Panc1 (cell line): ENCODE results near the gene SLAIN2. TPM values are rescaled to one million over a fixed set of nuclear protein-coding genes. Genes with fewer than 3 reads are reported as not detected.

Experiments
- ATAC-seq: fragments of 200-7000 bp; cut with Tn5 transposase; 2 replicates; pipeline ENCODE4 v1.9.1; 2020; ENCODE audit warnings: mild to moderate bottlenecking, moderate library complexity
- BruUV-seq: library from RNA; stranded (reverse); fragments of 400-500 nt; replicated peaks from 2 replicates; lab custom pipeline; 2021; lab: Mats Ljungman, UMichigan
- CTCF ChIA-PET: fragments of 300-600 bp; sonication (Branson Sonifier 250); formaldehyde crosslinking; loops from one replicate; lab custom pipeline; 2022; ENCODE audit warnings: antibody characterized with exemption; lab: Charles Lee
- POLR2A ChIA-PET: fragments of 300-600 bp; sonication (Branson Sonifier 250); formaldehyde crosslinking; loops from one replicate; lab custom pipeline; 2022; ENCODE audit warnings: antibody characterized with exemption; lab: Charles Lee
- DNase-seq: peaks from one replicate; pipeline ENCODE4 v3.0.0-alpha.2; 2010; ENCODE audit warnings: low read depth, low spot score
- H3K27ac ChIP-seq: 2 replicates; pipeline ENCODE4 v1.5.1; 2011; ENCODE audit warnings: mild to moderate bottlenecking, low read length, inconsistent platforms
- H3K27me3 ChIP-seq: fragments of 200-500 bp; sonication (Bioruptor generic); 2 replicates; pipeline ENCODE4 v1.6.0; 2014; ENCODE audit warnings: low read length, inconsistent platforms; ENCODE audit not compliant: control insufficient read depth, insufficient read depth
- H3K36me3 ChIP-seq: fragments of 200-500 bp; sonication (Bioruptor generic); 2 replicates; pipeline ENCODE4 v1.5.1; 2014; ENCODE audit warnings: inconsistent platforms, mild to moderate bottlenecking, low read length, moderate library complexity; ENCODE audit not compliant: control insufficient read depth, insufficient read depth
- H3K4me1 ChIP-seq: 2 replicates; pipeline ENCODE4 v1.5.1; 2011; ENCODE audit warnings: inconsistent platforms, mild to moderate bottlenecking, low read length, moderate library complexity; ENCODE audit not compliant: control insufficient read depth, insufficient read depth
- H3K4me3 ChIP-seq, 2 experiments: 2 replicates each; pipeline ENCODE4 v1.5.1; 2011 to 2012; ENCODE audit warnings: low read depth in 2 of 2, low read length in 2 of 2, mild to moderate bottlenecking in 2 of 2, inconsistent platforms in 1 of 2, moderate library complexity in 1 of 2
- H3K9me3 ChIP-seq: fragments of 200-500 bp; sonication (Bioruptor generic); 2 replicates; pipeline ENCODE4 v1.5.1; 2014; ENCODE audit warnings: low read depth, mild to moderate bottlenecking, inconsistent platforms, low read length, moderate library complexity; ENCODE audit not compliant: control insufficient read depth, insufficient read depth
- POLR2AphosphoS5 ChIP-seq: IDR thresholded peaks from 2 replicates; pipeline ENCODE4 v1.6.1; 2012; ENCODE audit warnings: mild to moderate bottlenecking, low read depth, low read length, moderate library complexity
- SIN3A ChIP-seq: IDR thresholded peaks from 2 replicates; pipeline ENCODE4 v1.6.1; 2012; ENCODE audit warnings: low read depth, mild to moderate bottlenecking, low read length, moderate library complexity, borderline replicate concordance; ENCODE audit not compliant: insufficient read depth
- TCF7L2 ChIP-seq: IDR thresholded peaks from 2 replicates; pipeline ENCODE4 v1.6.1; 2011; ENCODE audit warnings: mild to moderate bottlenecking, low read depth, low read length, inconsistent platforms
- in situ Hi-C: cut with HindIII; loops from 2 replicates; pipeline ENCODE4 v1.10.0; 2016; ENCODE audit warnings: low sequenced_read_pairs, low pct_unique_long_range_greater_than_20kb
- intact Hi-C: fragments of 100-400 bp; cut with micrococcal nuclease; formaldehyde crosslinking; loops from one replicate; pipeline ENCODE4 v1.10.0; 2022; ENCODE audit not compliant: unreplicated experiment
- total RNA-seq: library from RNA; stranded (reverse); gene quantifications from one replicate; pipeline ENCODE4 v1.2.1, GENCODE V29; 2021; ENCODE audit not compliant: unreplicated experiment
- TF ChIP-seq, protein P1 (sequence below), 2 experiments: IDR thresholded peaks; 2 replicates each; pipeline ENCODE4 v1.6.1; 2011 to 2012; ENCODE audit warnings: low read depth in 2 of 2, control low read depth in 1 of 2, low read length in 1 of 2, mild to moderate bottlenecking in 1 of 2, moderate library complexity in 1 of 2; ENCODE audit not compliant: insufficient read depth in 1 of 2
- TF ChIP-seq, protein P2 (sequence below): fragments of 450-650 bp; IDR thresholded peaks from 2 replicates; pipeline ENCODE4 v1.5.1; 2017; ENCODE audit warnings: mild to moderate bottlenecking

The SLAIN2 gene
- total RNA-seq, 1 experiment from 2014 or later = 53.2 TPM

DNA sequence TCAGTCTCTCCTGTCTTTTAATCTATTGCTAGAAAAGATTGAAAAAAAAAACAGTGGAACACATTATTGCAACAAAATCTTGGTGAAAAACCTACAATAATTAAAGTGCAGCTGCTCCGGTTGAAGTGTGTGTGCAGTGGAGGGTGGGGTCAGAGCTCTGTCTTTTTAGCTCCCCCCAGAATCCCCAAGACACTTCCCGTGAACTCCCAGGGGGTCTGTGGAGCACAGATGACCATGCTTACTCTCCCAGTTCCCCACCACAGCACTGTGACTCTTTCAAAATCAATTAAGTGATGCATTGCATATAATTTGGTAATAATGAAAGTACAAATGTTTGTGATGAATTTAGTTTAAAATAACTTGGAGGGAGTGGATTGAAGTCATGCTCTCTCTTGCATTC is 126.1 kb downstream of the SLAIN2 start:
- DNase-seq (no peak), ATAC-seq (no peak)
- POLR2A ChIA-PET = no interaction called here
- in situ Hi-C loops (no loop called here), intact Hi-C loops (no loop called here)
- BruUV-seq = no TSS peak
- no peaks in the 10 kb centered on the region for H3K27me3 ChIP-seq
- H3K36me3 ChIP-seq = no peaks in the 10 kb centered on the region
- H3K4me1 ChIP-seq = no peaks in the 10 kb centered on the region
- H3K4me3 ChIP-seq = no peak overlapping the region
- CTCF ChIA-PET = no interaction called here
- H3K9me3 ChIP-seq = no peaks in the 10 kb centered on the region
- TF ChIP-seq POLR2AphosphoS5 (no peak), TCF7L2 (no peak), SIN3A (no peak)
- TF ChIP-seq, protein P1, sequence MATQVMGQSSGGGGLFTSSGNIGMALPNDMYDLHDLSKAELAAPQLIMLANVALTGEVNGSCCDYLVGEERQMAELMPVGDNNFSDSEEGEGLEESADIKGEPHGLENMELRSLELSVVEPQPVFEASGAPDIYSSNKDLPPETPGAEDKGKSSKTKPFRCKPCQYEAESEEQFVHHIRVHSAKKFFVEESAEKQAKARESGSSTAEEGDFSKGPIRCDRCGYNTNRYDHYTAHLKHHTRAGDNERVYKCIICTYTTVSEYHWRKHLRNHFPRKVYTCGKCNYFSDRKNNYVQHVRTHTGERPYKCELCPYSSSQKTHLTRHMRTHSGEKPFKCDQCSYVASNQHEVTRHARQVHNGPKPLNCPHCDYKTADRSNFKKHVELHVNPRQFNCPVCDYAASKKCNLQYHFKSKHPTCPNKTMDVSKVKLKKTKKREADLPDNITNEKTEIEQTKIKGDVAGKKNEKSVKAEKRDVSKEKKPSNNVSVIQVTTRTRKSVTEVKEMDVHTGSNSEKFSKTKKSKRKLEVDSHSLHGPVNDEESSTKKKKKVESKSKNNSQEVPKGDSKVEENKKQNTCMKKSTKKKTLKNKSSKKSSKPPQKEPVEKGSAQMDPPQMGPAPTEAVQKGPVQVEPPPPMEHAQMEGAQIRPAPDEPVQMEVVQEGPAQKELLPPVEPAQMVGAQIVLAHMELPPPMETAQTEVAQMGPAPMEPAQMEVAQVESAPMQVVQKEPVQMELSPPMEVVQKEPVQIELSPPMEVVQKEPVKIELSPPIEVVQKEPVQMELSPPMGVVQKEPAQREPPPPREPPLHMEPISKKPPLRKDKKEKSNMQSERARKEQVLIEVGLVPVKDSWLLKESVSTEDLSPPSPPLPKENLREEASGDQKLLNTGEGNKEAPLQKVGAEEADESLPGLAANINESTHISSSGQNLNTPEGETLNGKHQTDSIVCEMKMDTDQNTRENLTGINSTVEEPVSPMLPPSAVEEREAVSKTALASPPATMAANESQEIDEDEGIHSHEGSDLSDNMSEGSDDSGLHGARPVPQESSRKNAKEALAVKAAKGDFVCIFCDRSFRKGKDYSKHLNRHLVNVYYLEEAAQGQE (IDR thresholded peaks at IDR 0.05; ENCODE audit: insufficient read depth in 1 of 2, low read depth in 2 of 2, low read length in 1 of 2) = no peak
- TF ChIP-seq, protein P2, sequence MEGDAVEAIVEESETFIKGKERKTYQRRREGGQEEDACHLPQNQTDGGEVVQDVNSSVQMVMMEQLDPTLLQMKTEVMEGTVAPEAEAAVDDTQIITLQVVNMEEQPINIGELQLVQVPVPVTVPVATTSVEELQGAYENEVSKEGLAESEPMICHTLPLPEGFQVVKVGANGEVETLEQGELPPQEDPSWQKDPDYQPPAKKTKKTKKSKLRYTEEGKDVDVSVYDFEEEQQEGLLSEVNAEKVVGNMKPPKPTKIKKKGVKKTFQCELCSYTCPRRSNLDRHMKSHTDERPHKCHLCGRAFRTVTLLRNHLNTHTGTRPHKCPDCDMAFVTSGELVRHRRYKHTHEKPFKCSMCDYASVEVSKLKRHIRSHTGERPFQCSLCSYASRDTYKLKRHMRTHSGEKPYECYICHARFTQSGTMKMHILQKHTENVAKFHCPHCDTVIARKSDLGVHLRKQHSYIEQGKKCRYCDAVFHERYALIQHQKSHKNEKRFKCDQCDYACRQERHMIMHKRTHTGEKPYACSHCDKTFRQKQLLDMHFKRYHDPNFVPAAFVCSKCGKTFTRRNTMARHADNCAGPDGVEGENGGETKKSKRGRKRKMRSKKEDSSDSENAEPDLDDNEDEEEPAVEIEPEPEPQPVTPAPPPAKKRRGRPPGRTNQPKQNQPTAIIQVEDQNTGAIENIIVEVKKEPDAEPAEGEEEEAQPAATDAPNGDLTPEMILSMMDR = no peak
- no peak overlapping the region for H3K27ac ChIP-seq

DNA sequence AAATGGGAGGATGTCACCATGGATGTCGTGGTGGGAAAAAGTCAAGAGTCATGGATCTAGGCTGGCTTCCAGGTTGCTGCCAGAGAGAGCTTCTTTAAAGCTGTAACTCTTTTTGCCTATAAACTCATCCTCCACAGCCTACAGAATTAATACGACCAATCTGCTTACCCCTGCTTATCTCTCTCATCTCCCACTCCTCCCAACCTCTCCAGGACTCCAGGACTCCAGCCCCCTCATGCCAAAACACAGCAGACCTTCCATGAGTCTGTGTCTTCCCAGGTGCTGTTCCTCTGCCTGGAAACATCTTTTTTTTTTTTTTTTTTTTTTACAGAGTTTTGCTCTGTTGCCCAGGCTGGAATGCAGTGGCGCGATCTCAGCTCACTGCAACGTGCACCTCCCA is 126.6 kb downstream of the SLAIN2 start:
- no peaks in the 10 kb centered on the region for H3K4me1 ChIP-seq
- TF ChIP-seq, protein P2 = no peak
- TF ChIP-seq, protein P1 (IDR thresholded peaks at IDR 0.05; ENCODE audit: insufficient read depth in 1 of 2, low read depth in 2 of 2, low read length in 1 of 2) = no peak
- TF ChIP-seq POLR2AphosphoS5 (no peak), TCF7L2 (no peak), SIN3A (no peak)
- no peaks in the 10 kb centered on the region for H3K27me3 ChIP-seq
- H3K9me3 ChIP-seq = no peaks in the 10 kb centered on the region
- ATAC-seq = no peak
- DNase-seq = no peak
- ChIA-PET CTCF (no interaction called here), POLR2A (no interaction called here)
- H3K36me3 ChIP-seq = no peaks in the 10 kb centered on the region
- BruUV-seq = no TSS peak
- H3K27ac ChIP-seq = no peak overlapping the region
- intact Hi-C loops (no loop called here), in situ Hi-C loops (no loop called here)
- H3K4me3 ChIP-seq = no peak overlapping the region
